GM10847 (cell line): ENCODE results near the gene HS3ST3B1.

Source experiments
- POLR2A ChIP-seq: IDR thresholded peaks from 2 replicates; pipeline ENCODE4 v1.6.1; 2011; ENCODE audit not compliant: insufficient read length; ENCODE audit errors: extremely low read depth

HS3ST3B1 gene

DNA sequence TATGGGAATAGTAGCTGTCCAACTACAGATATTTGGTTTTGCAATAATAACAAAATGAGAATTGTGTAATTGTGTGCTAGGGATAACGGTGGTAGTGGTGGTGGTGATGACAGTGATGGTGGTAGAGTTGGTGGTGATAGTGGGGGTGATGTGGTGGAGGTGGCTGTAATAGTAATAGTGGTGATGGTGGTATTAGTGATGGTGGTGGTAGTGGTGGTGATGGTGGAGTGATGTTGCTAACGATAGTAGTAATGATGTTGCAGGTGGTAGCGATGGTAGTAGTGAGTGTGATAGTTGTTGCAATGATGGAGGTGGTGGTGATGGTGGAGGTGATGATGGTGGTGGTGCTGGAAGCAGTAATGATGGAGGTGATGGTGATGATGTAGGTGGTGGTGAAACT, 94.4 kb downstream of the HS3ST3B1 start:
- no peak for TF ChIP-seq POLR2A

DNA sequence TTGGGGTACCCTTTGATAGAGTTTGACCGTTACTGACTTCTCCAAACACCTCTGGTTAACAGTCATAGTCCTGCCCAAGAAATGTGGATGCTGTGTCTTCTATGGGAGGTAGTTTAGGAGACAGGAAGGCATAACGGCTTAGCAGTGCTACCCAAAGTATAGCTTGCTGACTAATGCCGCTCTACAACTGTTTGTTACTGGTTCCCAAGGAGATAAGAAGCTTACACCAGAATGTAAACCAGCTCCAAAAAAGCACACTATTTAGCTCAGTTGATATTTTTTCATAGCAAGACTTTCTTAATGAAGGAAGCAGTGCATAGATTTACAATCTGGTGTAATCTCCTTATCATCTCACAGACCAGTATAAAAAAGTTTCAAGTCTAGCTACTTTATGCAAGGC, 95.7 kb downstream of the HS3ST3B1 start:
- TF ChIP-seq POLR2A = no peak

DNA sequence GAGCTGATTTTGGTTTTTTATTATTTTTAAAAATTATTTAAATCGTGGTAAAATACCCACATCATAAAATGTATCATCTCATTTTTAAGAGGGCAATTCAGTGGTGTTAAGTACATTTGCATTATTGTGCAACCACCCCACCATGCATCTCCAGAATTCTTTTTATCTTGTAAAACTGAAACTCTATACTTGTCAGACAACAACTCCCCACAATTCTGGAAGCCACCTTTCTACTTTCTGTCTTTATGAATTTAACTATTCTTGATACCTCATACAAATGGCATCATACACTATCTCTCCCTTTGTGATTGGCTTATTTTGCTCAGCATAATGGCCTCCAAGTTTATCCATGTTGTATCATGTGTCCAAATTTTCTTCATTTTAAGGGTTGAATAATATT, 97.9 kb downstream of the HS3ST3B1 start:
- TF ChIP-seq POLR2A = no peak
